Ovary (tissue), 9 donors: ENCODE data around the gene RAB3IL1. TPM values are rescaled to one million over a fixed set of nuclear protein-coding genes. Genes with fewer than 3 reads are reported as not detected.

ENCODE experiments used
- DNase-seq, 5 donors: peaks; one replicate each; pipeline ENCODE4 v3.0.0-alpha.2; 2019 to 2020
- H3K27ac ChIP-seq, 2 donors: fragments of 200-600 bp; one replicate each; pipeline versions ENCODE4 v1.5.1 to v1.8.0; 2019 to 2022
- H3K27me3 ChIP-seq: fragments of 200-600 bp; one replicate; pipeline ENCODE4 v1.8.0; 2022
- H3K36me3 ChIP-seq: fragments of 200-600 bp; sonication (generic); one replicate; pipeline ENCODE4 v1.5.1; 2019
- H3K4me1 ChIP-seq: one replicate; pipeline ENCODE4 v1.8.1; 2013; ENCODE audit warnings: mild to moderate bottlenecking, moderate library complexity; ENCODE audit not compliant: insufficient read depth
- H3K4me3 ChIP-seq: fragments of 200-600 bp; sonication (generic); one replicate; pipeline ENCODE4 v1.5.1; 2017
- H3K9me3 ChIP-seq, 2 donors: fragments of 200-600 bp in 1 of 2; sonication (generic) in 1 of 2; one replicate each; pipeline versions ENCODE4 v1.5.1 to v1.8.1; 2013 to 2019; ENCODE audit warnings: mild to moderate bottlenecking in 1 of 2, moderate library complexity in 1 of 2
- CTCF ChIP-seq, 3 donors: fragments of 450-650 bp in 2 of 3; fragments of 200-600 bp in 1 of 3; IDR thresholded peaks; one replicate each; pipeline versions ENCODE4 v1.5.1 to v1.8.0; 2016 to 2022; ENCODE audit warnings: antibody characterized with exemption in 3 of 3, mild to moderate bottlenecking in 1 of 3
- EP300 ChIP-seq: sonication (generic); formaldehyde crosslinking; IDR thresholded peaks from one replicate; pipeline ENCODE4 v1.6.1; 2017; ENCODE audit warnings: antibody characterized with exemption
- POLR2A ChIP-seq: fragments of 450-650 bp; IDR thresholded peaks from one replicate; pipeline ENCODE4 v1.6.1; 2017; ENCODE audit warnings: antibody characterized with exemption, mild to moderate bottlenecking, moderate library complexity
- WGBS, 3 donors: extraction: QIAGEN DNeasy Blood & Tissue Kit in 1 of 3; methylation state at CpG; one replicate each; pipeline versions ENCODE4 v1.1.5 to v1.1.7; 2013 to 2017; 5-methylcytosine and 5-hydroxymethylcytosine counted together
- intact Hi-C, 4 donors: fragments of 100-400 bp; cut with DNase I; formaldehyde crosslinking; loops; one replicate each; pipeline versions ENCODE4 v1.11.0 to v1.15.1; 2022 to 2023
- polyA plus RNA-seq, 2 donors: library from polyadenylated mRNA; stranded (reverse); fragments of 200-250 nt in 1 of 2; fragments of 350-450 nt in 1 of 2; fragmentation: Illumina TruSeq in 1 of 2; extraction: RNeasy Lipid Tissue Mini Kit (QIAGEN cat#74804) in 1 of 2; gene quantifications; one replicate each; pipeline ENCODE4 v1.2.3, GENCODE V29; 2013 to 2014
- total RNA-seq, 7 donors: library from RNA; depleted of rRNA in 2 of 7; stranded (reverse); fragments of >200 nt in 2 of 7; fragmentation: NEBNext Ultra II Directional in 3 of 7; extraction: Animal tissue kit (Norgen Biotek cat#: 25700) in 3 of 7; gene quantifications; one replicate each; pipeline versions ENCODE4 v1.1.0 to v1.2.4, GENCODE V29; 2016 to 2023
- donor health status: DM: no; HTN: no; CAD: no; lungs with moderate emphysema.
- donor health status: DM: no; HTN: no; CAD: no.
- donor health status: Bipolar disorder and iron deficiency.
- donor health status: DM: yes; HTN: yes; CAD: no.
- donor health status: DM: no; HTN: no; CAD: no.
- donor health status: DM: yes; HTN: yes; CAD: no.

RAB3IL1 gene
- total and polyA plus RNA-seq, 9 donors: 4.5 to 90.0 (median 52.9) TPM

- Histone ChIP-seq H3K27me3 (no peaks in the 10 kb centered on the region), H3K36me3 (no peaks in the 10 kb centered on the region), H3K9me3 (no peaks in the 10 kb centered on the region), H3K4me3 (no peak overlapping the region), H3K4me1 (peaks cover 40% of the 10 kb centered on the region), H3K27ac (peak overlapping the region; percentile 34 to 71)
- TF ChIP-seq CTCF (IDR thresholded peaks at IDR 0.05) (no peak), POLR2A (no peak), EP300 (no peak)
- intact Hi-C loops: no loop called here
- WGBS, 3 donors: 71 to 83% (median 78%) methylated on average over 21 of the region's 21 CpGs
- peak in 3 of 5 donors; percentile 13 to 36 (median 34) for DNase-seq
Measured at GRCh38 chr11:61907871-61908729, 9.3 kb downstream of the RAB3IL1 start.

GRCh38 chr11:61907282-61907681, 10.1 kb downstream of the RAB3IL1 start:
- Histone ChIP-seq H3K27ac (no peak overlapping the region), H3K9me3 (no peaks in the 10 kb centered on the region), H3K36me3 (no peaks in the 10 kb centered on the region), H3K4me1 (peaks cover 39% of the 10 kb centered on the region), H3K27me3 (no peaks in the 10 kb centered on the region), H3K4me3 (no peak overlapping the region)
- DNase-seq: peak in 1 of 5 donors; percentile 27
- WGBS, 3 donors: 93 to 94% (median 93%) methylated on average over 18 to 19 of the region's 19 CpGs
- TF ChIP-seq POLR2A (no peak), CTCF (IDR thresholded peaks at IDR 0.05) (no peak), EP300 (no peak)
- intact Hi-C loops: no loop called here

- no peaks in the 10 kb centered on the region for H3K9me3 ChIP-seq
- no peak for DNase-seq
- H3K4me1 ChIP-seq: peaks cover 31% of the 10 kb centered on the region
- 86 to 90% (median 89%) methylated on average over 14 of the region's 14 CpGs for WGBS, 3 donors
- no peaks in the 10 kb centered on the region for H3K27me3 ChIP-seq
- intact Hi-C loops: no loop called here
- TF ChIP-seq CTCF (IDR thresholded peaks at IDR 0.05): no peak
- no peak for TF ChIP-seq POLR2A
- TF ChIP-seq EP300: no peak
- H3K27ac ChIP-seq: no peak overlapping the region
- H3K36me3 ChIP-seq: no peaks in the 10 kb centered on the region
- no peak overlapping the region for H3K4me3 ChIP-seq
Measured at GRCh38 chr11:61906522-61906909, 10.8 kb downstream of the RAB3IL1 start.

- TF ChIP-seq EP300 (no peak), POLR2A (no peak), CTCF (IDR thresholded peaks at IDR 0.05) (no peak)
- Histone ChIP-seq H3K27ac (peak overlapping the region in 1 of 2 donors; percentile 1), H3K9me3 (no peaks in the 10 kb centered on the region), H3K27me3 (no peaks in the 10 kb centered on the region), H3K4me3 (no peak overlapping the region), H3K4me1 (peaks cover 26% of the 10 kb centered on the region), H3K36me3 (no peaks in the 10 kb centered on the region)
- intact Hi-C loops: no loop called here
- 88 to 89% (median 88%) methylated on average over 14 of the region's 14 CpGs for WGBS, 3 donors
- no peak for DNase-seq
Measured at GRCh38 chr11:61905801-61906521, 11.4 kb downstream of the RAB3IL1 start.
